Right ventricle myocardium superior (tissue), 1 donor: Measurements from ENCODE around the gene BDKRB2. TPM values are rescaled to one million over a fixed set of nuclear protein-coding genes. Genes with fewer than 3 reads are reported as not detected.

Experiments used
- ATAC-seq: fragments of 200-7000 bp; cut with Tn5 transposase; one replicate; pipeline ENCODE4 v1.9.1; 2020; ENCODE audit warnings: mild to moderate bottlenecking; ENCODE audit not compliant: poor library complexity
- DNase-seq: peaks from one replicate; pipeline ENCODE4 v3.0.0-alpha.2; 2020
- intact Hi-C: fragments of 100-400 bp; cut with DNase I; formaldehyde crosslinking; loops from one replicate; pipeline ENCODE4 v1.11.2; 2022
- total RNA-seq: library from RNA; stranded (reverse); fragmentation: NEBNext Ultra II Directional; extraction: Animal tissue kit (Norgen Biotek cat#: 25700); gene quantifications from one replicate; pipeline ENCODE4 v1.2.1, GENCODE V29; 2021
- donor health status: DM: no; HTN: yes; CAD: no; lungs with severe emphysema.

The BDKRB2 gene
- total RNA-seq, 1 donor from 2014 or later, result 1.2 TPM

GRCh38 chr14:96275177-96276112, 70.8 kb downstream of the BDKRB2 start:
- ATAC-seq, result peak; percentile 85
- intact Hi-C loops, result loop anchor here (5.0 to 10.0 kb wide), 3 partner anchors 173 to 711 kb away; no protein-coding TSS in a partner anchor
- peak; percentile 81 for DNase-seq

GRCh38 chr14:96277890-96278289, 73.3 kb downstream of the BDKRB2 start:
- intact Hi-C loops, result loop anchor here (5.0 to 10.0 kb wide), 3 partner anchors 176 to 713 kb away; no protein-coding TSS in a partner anchor
- DNase-seq, result no peak
- no peak for ATAC-seq

GRCh38 chr14:96279564-96279963, 74.9 kb downstream of the BDKRB2 start:
- intact Hi-C loops, result loop anchor here (5.0 to 10.0 kb wide), 3 partner anchors 177 to 715 kb away; no protein-coding TSS in a partner anchor
- DNase-seq (no peak), ATAC-seq (no peak)

GRCh38 chr14:96280104-96280503, 75.5 kb downstream of the BDKRB2 start:
- ATAC-seq, result no peak
- no peak for DNase-seq
- intact Hi-C loops, result no loop called here

- DNase-seq, result no peak
- no peak for ATAC-seq
These were observed 76.8 kb downstream of the BDKRB2 start for GRCh38 chr14:96281486-96281885.

GRCh38 chr14:96284008-96284407, 79.4 kb downstream of the BDKRB2 start:
- DNase-seq (no peak), ATAC-seq (no peak)
- intact Hi-C loops, result no loop called here

More at GRCh38 chr14:96281486-96281885, 76.8 kb downstream of the BDKRB2 start:
- intact Hi-C loops, result no loop called here

GRCh38 chr14:96284430-96284829, 79.8 kb downstream of the BDKRB2 start:
- intact Hi-C loops, result no loop called here
- DNase-seq (no peak), ATAC-seq (no peak)

- intact Hi-C loops, result no loop called here
- no peak for DNase-seq
- ATAC-seq, result peak; percentile 79
These were observed 81.0 kb downstream of the BDKRB2 start for GRCh38 chr14:96285667-96286066.

GRCh38 chr14:96286251-96286650, 81.6 kb downstream of the BDKRB2 start:
- intact Hi-C loops, result no loop called here
- DNase-seq, result no peak
- ATAC-seq, result no peak

- DNase-seq (no peak), ATAC-seq (no peak)
- intact Hi-C loops, result no loop called here
These were observed 83.2 kb downstream of the BDKRB2 start for GRCh38 chr14:96287856-96288255.

Other genes with a start within 250 kb of the BDKRB2 start
- 2.4 TPM for gene C14orf132, start 165.5 kb upstream of the BDKRB2 start, total RNA-seq
- gene BDKRB1, start 51.4 kb downstream of the BDKRB2 start, total RNA-seq, result not detected
- gene ATG2B, start 158.5 kb downstream of the BDKRB2 start, total RNA-seq, result 10.9 TPM
- gene GSKIP, start 158.7 kb downstream of the BDKRB2 start, total RNA-seq, result 11.1 TPM
- 0.22 TPM for gene AK7, start 187.3 kb downstream of the BDKRB2 start, total RNA-seq